Breast epithelium (tissue), 4 donors: ENCODE measurements around the gene CXCL8. TPM values are rescaled to one million over a fixed set of nuclear protein-coding genes. Genes with fewer than 3 reads are reported as not detected.
"Not testable (repeated sequence)": the region's sequence is repeated elsewhere in the genome, so short reads cannot be mapped to it uniquely, and the experiment has no call there.

Experiments used
- DNase-seq, 2 donors: peaks; one replicate each; pipeline ENCODE4 v3.0.0-alpha.2; 2019; ENCODE audit warnings: low spot score in 2 of 2
- H3K27ac ChIP-seq, 2 donors: fragments of 200-600 bp; sonication (generic) in 1 of 2; one replicate each; pipeline ENCODE4 v1.5.1; 2016 to 2019; ENCODE audit warnings: mild to moderate bottlenecking in 1 of 2
- H3K27me3 ChIP-seq, 2 donors: fragments of 200-600 bp; sonication (generic) in 1 of 2; one replicate each; pipeline versions ENCODE4 v1.5.1 to v1.6.0; 2017 to 2019; ENCODE audit warnings: control low read depth in 1 of 2, mild to moderate bottlenecking in 1 of 2
- H3K36me3 ChIP-seq: fragments of 200-600 bp; one replicate; pipeline ENCODE4 v1.5.1; 2019
- H3K4me1 ChIP-seq, 2 donors: fragments of 200-600 bp; sonication (generic); one replicate each; pipeline ENCODE4 v1.5.1; 2016 to 2019; ENCODE audit warnings: control low read depth in 1 of 2
- H3K4me3 ChIP-seq, 3 donors: fragments of 200-600 bp; sonication (generic); 1 replicate in 2 of 3; 2 replicates in 1 of 3; pipeline ENCODE4 v1.5.1; 2016 to 2019; ENCODE audit warnings: mild to moderate bottlenecking in 3 of 3, moderate library complexity in 2 of 3
- H3K9me3 ChIP-seq, 2 donors: fragments of 200-600 bp; sonication (generic) in 1 of 2; one replicate each; pipeline ENCODE4 v1.5.1; 2016 to 2019; ENCODE audit warnings: control low read depth in 1 of 2
- POLR2A ChIP-seq: fragments of 450-650 bp; IDR thresholded peaks from one replicate; pipeline ENCODE4 v1.6.1; 2016; ENCODE audit warnings: antibody characterized with exemption, mild to moderate bottlenecking, moderate library complexity
- POLR2AphosphoS5 ChIP-seq, 3 donors: sonication (generic); formaldehyde crosslinking; IDR thresholded peaks; one replicate each; pipeline ENCODE4 v1.6.1; 2017; ENCODE audit warnings: antibody characterized with exemption in 3 of 3
- intact Hi-C: fragments of 100-400 bp; cut with DNase I; formaldehyde crosslinking; loops from one replicate; pipeline ENCODE4 v1.15.1; 2023; ENCODE audit warnings: low total_unique reads
- total RNA-seq, 3 donors: library from RNA; depleted of rRNA; stranded (reverse); fragments of >200 nt; gene quantifications; one replicate each; pipeline ENCODE4 v1.1.0, GENCODE V29; 2016
- TF ChIP-seq, protein P1 (sequence below), 3 donors: fragments of 450-650 bp; IDR thresholded peaks; one replicate each; pipeline ENCODE4 v1.5.1; 2016 to 2017; ENCODE audit warnings: antibody characterized with exemption in 3 of 3, mild to moderate bottlenecking in 3 of 3, moderate library complexity in 3 of 3

CXCL8 gene
- total RNA-seq, 3 donors from 2014 or later = 0.64 to 33.7 (median 2.6) TPM

DNA sequence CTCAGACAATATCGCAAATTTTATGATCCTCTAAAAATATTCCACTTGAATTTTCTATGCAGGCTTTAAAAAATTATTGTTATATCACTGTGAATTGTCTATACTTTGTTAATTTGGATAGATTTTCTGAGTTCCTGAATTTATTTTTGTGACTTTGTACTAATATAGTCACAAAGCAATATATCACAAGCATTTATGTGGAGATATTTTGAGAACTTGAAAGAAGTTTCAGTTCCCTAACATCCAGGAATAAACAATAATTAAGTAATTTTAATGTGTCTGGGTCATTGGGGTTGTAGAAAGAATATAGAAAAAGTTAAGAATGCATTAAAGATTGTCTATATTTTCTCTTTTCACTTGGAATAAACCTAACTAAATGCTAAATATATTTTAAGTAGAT, 32.0 kb downstream of the CXCL8 start:
- Histone ChIP-seq H3K9me3 (no peaks in the 10 kb centered on the region), H3K27me3 (no peaks in the 10 kb centered on the region), H3K36me3 (no peaks in the 10 kb centered on the region), H3K27ac (no peak overlapping the region), H3K4me3 (no peak overlapping the region), H3K4me1 (peaks cover 0 to 8% of the 10 kb centered on the region in 2 donors)
- TF ChIP-seq, protein P1, sequence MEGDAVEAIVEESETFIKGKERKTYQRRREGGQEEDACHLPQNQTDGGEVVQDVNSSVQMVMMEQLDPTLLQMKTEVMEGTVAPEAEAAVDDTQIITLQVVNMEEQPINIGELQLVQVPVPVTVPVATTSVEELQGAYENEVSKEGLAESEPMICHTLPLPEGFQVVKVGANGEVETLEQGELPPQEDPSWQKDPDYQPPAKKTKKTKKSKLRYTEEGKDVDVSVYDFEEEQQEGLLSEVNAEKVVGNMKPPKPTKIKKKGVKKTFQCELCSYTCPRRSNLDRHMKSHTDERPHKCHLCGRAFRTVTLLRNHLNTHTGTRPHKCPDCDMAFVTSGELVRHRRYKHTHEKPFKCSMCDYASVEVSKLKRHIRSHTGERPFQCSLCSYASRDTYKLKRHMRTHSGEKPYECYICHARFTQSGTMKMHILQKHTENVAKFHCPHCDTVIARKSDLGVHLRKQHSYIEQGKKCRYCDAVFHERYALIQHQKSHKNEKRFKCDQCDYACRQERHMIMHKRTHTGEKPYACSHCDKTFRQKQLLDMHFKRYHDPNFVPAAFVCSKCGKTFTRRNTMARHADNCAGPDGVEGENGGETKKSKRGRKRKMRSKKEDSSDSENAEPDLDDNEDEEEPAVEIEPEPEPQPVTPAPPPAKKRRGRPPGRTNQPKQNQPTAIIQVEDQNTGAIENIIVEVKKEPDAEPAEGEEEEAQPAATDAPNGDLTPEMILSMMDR (IDR thresholded peaks at IDR 0.05) = no peak
- TF ChIP-seq POLR2AphosphoS5 (IDR thresholded peaks at IDR 0.05) (no peak), POLR2A (no peak)
- DNase-seq = no peak
- intact Hi-C loops = no loop called here

DNA sequence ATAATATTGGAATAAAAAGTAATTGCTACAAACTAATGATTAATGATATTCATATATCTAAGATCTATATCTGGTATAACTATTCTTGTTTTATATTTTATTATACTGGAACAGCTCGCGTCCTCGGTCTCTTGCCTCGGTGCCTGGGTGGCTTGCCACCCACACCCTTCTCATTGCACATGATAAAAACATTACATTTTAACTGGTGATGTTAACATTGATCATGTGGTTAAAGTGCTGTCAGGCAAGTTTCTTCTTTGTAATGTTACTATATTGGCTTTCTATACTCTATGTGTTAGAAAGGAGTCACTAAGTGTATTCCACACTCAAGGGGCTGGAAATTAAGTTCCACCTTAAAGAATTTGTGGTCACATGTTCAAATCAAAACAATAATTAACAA, 34.0 kb downstream of the CXCL8 start:
- H3K27ac ChIP-seq, DNase-seq, H3K4me3 ChIP-seq, intact Hi-C loops, H3K9me3 ChIP-seq, H3K27me3 ChIP-seq, H3K4me1 ChIP-seq, H3K36me3 ChIP-seq: not testable (repeated sequence)

DNA sequence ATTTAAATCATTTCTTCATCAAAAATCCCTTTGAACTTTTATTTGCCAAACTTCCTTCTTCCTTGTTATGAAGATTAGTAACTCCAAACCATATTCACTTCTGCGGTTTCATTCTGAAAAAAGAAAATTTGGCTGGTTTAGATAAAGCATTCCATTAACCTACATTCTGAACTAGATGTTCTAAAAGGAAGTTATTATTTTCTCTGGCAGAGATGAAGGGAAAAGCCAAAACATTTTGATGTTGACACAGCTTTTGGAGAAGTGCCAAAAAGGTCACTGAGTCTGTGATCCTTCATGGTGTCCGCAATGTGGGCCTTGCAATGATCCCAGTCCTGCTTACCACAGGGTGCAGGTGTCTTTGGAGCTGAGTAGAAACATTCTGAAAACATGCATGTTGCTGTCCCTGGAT, 36.0 kb downstream of the CXCL8 start:
- peak overlapping the region; percentile 9 to 37 for H3K27ac ChIP-seq
- no peaks in the 10 kb centered on the region for H3K36me3 ChIP-seq
- peaks cover 0 to 8% of the 10 kb centered on the region in 2 donors for H3K4me1 ChIP-seq
- TF ChIP-seq POLR2A = no peak
- TF ChIP-seq POLR2AphosphoS5 (IDR thresholded peaks at IDR 0.05) = peak in 2 of 3 donors; percentile 41 to 64
- TF ChIP-seq, protein P1 (IDR thresholded peaks at IDR 0.05) = no peak
- intact Hi-C loops = no loop called here
- DNase-seq = peak in 1 of 2 donors; percentile 43
- H3K4me3 ChIP-seq = no peak overlapping the region
- no peaks in the 10 kb centered on the region for H3K27me3 ChIP-seq
- H3K9me3 ChIP-seq = no peaks in the 10 kb centered on the region

DNA sequence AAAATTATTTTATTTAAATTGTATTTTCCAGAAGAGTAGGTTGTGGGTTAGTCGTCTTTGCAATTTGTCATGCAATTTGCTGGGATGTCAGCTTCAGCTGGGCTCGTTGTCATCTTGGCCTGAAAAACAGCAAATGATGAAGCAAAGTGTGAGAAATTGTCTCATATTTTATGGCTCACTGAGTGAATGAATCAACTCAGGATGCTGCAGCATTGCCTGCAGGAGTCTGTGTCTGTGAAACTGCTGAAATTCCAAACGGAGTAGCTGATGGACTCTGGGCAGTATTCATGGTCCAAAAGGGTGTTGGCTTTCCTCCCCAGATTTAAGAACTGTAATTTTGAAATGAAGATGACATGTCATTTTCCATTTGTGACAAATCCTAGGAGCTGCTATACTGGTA, 37.2 kb downstream of the CXCL8 start:
- Histone ChIP-seq H3K27me3 (no peaks in the 10 kb centered on the region), H3K4me3 (no peak overlapping the region), H3K4me1 (peaks cover 0 to 8% of the 10 kb centered on the region in 2 donors), H3K36me3 (no peaks in the 10 kb centered on the region), H3K27ac (no peak overlapping the region), H3K9me3 (no peaks in the 10 kb centered on the region)
- intact Hi-C loops = no loop called here
- DNase-seq = no peak
- TF ChIP-seq, protein P1 (IDR thresholded peaks at IDR 0.05) = no peak
- no peak for TF ChIP-seq POLR2A
- TF ChIP-seq POLR2AphosphoS5 (IDR thresholded peaks at IDR 0.05) = no peak

DNA sequence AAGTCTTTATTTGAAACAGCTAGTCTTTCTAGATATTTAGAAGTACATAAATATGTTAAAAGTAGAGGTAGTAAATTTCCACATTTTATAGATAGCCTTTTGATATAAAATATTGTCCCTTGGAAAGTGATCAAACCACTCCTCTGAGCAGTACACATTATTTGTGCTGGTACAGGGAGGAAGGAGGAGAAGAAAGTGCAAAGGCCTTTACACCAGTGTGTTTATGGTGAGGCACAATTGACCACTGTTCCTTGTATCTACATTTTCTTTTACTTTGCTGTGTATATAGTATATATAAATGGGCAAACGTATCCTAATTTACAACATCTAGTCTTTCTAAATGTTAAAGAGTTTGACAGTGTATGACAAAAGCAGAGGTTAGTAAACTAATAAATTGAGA, 39.9 kb downstream of the CXCL8 start:
- no peak overlapping the region for H3K4me3 ChIP-seq
- no peak overlapping the region for H3K27ac ChIP-seq
- H3K4me1 ChIP-seq = peaks cover 0 to 8% of the 10 kb centered on the region in 2 donors
- no peak for DNase-seq
- H3K27me3 ChIP-seq = no peaks in the 10 kb centered on the region
- H3K36me3 ChIP-seq = no peaks in the 10 kb centered on the region
- H3K9me3 ChIP-seq = no peaks in the 10 kb centered on the region
- intact Hi-C loops = no loop called here
- TF ChIP-seq POLR2A (no peak), POLR2AphosphoS5 (IDR thresholded peaks at IDR 0.05) (no peak)
- TF ChIP-seq, protein P1 (IDR thresholded peaks at IDR 0.05) = no peak

DNA sequence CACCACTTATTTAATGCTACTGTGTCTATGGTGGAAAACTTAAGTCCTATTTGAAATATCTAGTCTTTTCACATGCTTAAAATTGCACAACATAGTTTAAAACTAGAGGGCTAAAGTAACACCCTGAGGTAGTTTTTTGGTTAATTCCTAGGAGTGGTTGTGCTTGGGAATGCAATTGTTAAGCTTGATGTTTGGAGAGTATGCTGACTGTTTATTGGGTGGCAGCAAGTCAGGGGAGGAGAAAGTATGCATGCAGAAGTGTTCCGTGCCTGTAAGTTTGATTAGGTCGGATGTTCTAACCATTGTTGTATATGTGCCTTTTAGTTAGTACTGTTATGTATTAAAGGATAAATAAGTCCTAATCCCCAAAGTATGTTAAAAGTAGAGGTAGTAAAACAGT, 40.5 kb downstream of the CXCL8 start:
- no peak overlapping the region for H3K4me3 ChIP-seq
- no peaks in the 10 kb centered on the region for H3K36me3 ChIP-seq
- H3K9me3 ChIP-seq = no peaks in the 10 kb centered on the region
- TF ChIP-seq, protein P1 (IDR thresholded peaks at IDR 0.05) = no peak
- no peak for TF ChIP-seq POLR2AphosphoS5 (IDR thresholded peaks at IDR 0.05)
- TF ChIP-seq POLR2A = no peak
- no peaks in the 10 kb centered on the region for H3K27me3 ChIP-seq
- intact Hi-C loops = no loop called here
- no peak overlapping the region for H3K27ac ChIP-seq
- no peak for DNase-seq
- H3K4me1 ChIP-seq = peaks cover 0 to 2% of the 10 kb centered on the region in 2 donors
